ENCODE data around the gene GEMIN5. TPM values are rescaled to one million over a fixed set of nuclear protein-coding genes. Genes with fewer than 3 reads are reported as not detected.

GEMIN5 gene
- total and polyA plus RNA-seq, 10 donors, result 3.2 to 16.1 (median 13.8) TPM

- H3K27ac ChIP-seq, result no peak overlapping the region
- no peaks in the 10 kb centered on the region for H3K9me3 ChIP-seq
- no peak for TF ChIP-seq POLR2A (IDR thresholded peaks at IDR 0.05)
- no peak for TF ChIP-seq POLR2AphosphoS5 (IDR thresholded peaks at IDR 0.05)
- no peak for TF ChIP-seq CTCF (IDR thresholded peaks at IDR 0.05 in 8 of 11, conservative IDR thresholded peaks at IDR 0.05 in 3 of 11)
- no peak for DNase-seq
- intact Hi-C loops (cut with DNase I; ENCODE audit: low total_unique reads), result no loop called here
- H3K36me3 ChIP-seq, result peaks cover 0 to 60% (median 21%) of the 10 kb centered on the region in 6 donors
- H3K27me3 ChIP-seq (replicated peaks in 1 of 7), result no peaks in the 10 kb centered on the region
- WGBS, 5 donors, result 91 to 99% (median 97%) methylated on average over 5 of the region's 5 CpGs
- H3K4me1 ChIP-seq, result peaks cover 0 to 30% (median 2%) of the 10 kb centered on the region in 6 donors
- no peak overlapping the region for H3K4me3 ChIP-seq
Observed at GRCh38 chr5:154968953-154969352, 30.9 kb upstream of the GEMIN5 start.

- Histone ChIP-seq H3K4me1 (peaks cover 0 to 30% (median 2%) of the 10 kb centered on the region in 6 donors), H3K4me3 (peak overlapping the region in 3 of 8 donors; percentile 17 to 56 (median 22)), H3K27me3 (replicated peaks in 1 of 7) (no peaks in the 10 kb centered on the region), H3K36me3 (peaks cover 0 to 73% (median 26%) of the 10 kb centered on the region in 6 donors), H3K9me3 (no peaks in the 10 kb centered on the region), H3K27ac (peak overlapping the region in 4 of 8 donors; percentile 68 to 81 (median 80))
- 72 to 85% (median 78%) methylated on average over 5 of the region's 5 CpGs for WGBS, 5 donors
- intact Hi-C loops (cut with DNase I; ENCODE audit: low total_unique reads), result no loop called here
- peak in 8 of 11 experiments; percentile 17 to 58 (median 48) for TF ChIP-seq CTCF (IDR thresholded peaks at IDR 0.05 in 8 of 11, conservative IDR thresholded peaks at IDR 0.05 in 3 of 11)
- TF ChIP-seq POLR2AphosphoS5 (IDR thresholded peaks at IDR 0.05), result no peak
- no peak for DNase-seq
Observed at GRCh38 chr5:154967421-154968024, 29.5 kb upstream of the GEMIN5 start.

GRCh38 chr5:154966874-154967273, 28.9 kb upstream of the GEMIN5 start:
- H3K9me3 ChIP-seq, result no peaks in the 10 kb centered on the region
- DNase-seq, result no peak
- WGBS, 5 donors, result 83 to 90% (median 85%) methylated on average over 3 of the region's 3 CpGs
- H3K4me3 ChIP-seq, result peak overlapping the region in 2 of 8 donors; percentile 22 to 56
- peak overlapping the region in 6 of 8 donors; percentile 1 to 81 (median 73) for H3K27ac ChIP-seq
- H3K36me3 ChIP-seq, result peaks cover 0 to 79% (median 28%) of the 10 kb centered on the region in 6 donors
- intact Hi-C loops (cut with DNase I; ENCODE audit: low total_unique reads), result no loop called here
- H3K4me1 ChIP-seq, result peaks cover 0 to 30% (median 2%) of the 10 kb centered on the region in 6 donors
- H3K27me3 ChIP-seq (replicated peaks in 1 of 7), result no peaks in the 10 kb centered on the region
- no peak for TF ChIP-seq POLR2A (IDR thresholded peaks at IDR 0.05)
- no peak for TF ChIP-seq CTCF (IDR thresholded peaks at IDR 0.05 in 8 of 11, conservative IDR thresholded peaks at IDR 0.05 in 3 of 11)
- no peak for TF ChIP-seq POLR2AphosphoS5 (IDR thresholded peaks at IDR 0.05)

- TF ChIP-seq CTCF (IDR thresholded peaks at IDR 0.05 in 8 of 11, conservative IDR thresholded peaks at IDR 0.05 in 3 of 11) (no peak), POLR2AphosphoS5 (IDR thresholded peaks at IDR 0.05) (peak in 2 of 3 donors; percentile 13 to 74)
Observed at GRCh38 chr5:154966081-154966841, 28.2 kb upstream of the GEMIN5 start.

More at GRCh38 chr5:154966081-154966841, 28.2 kb upstream of the GEMIN5 start:
- Histone ChIP-seq H3K4me1 (peaks cover 0 to 30% (median 2%) of the 10 kb centered on the region in 6 donors), H3K27ac (peak overlapping the region in 7 of 8 donors; percentile 52 to 81 (median 74)), H3K4me3 (peak overlapping the region in 2 of 8 donors; percentile 22 to 56), H3K9me3 (no peaks in the 10 kb centered on the region), H3K27me3 (replicated peaks in 1 of 7) (no peaks in the 10 kb centered on the region), H3K36me3 (peaks cover 0 to 86% (median 34%) of the 10 kb centered on the region in 6 donors)
- no peak for DNase-seq
- intact Hi-C loops (cut with DNase I; ENCODE audit: low total_unique reads), result no loop called here
- WGBS, 5 donors, result 52 to 89% (median 79%) methylated on average over 7 of the region's 7 CpGs
